CD14-positive monocyte (primary cell): Measurements from ENCODE around the gene GPC5. TPM values are rescaled to one million over a fixed set of nuclear protein-coding genes. Genes with fewer than 3 reads are reported as not detected.

Source experiments
- DNase-seq, 3 donors: peaks; one replicate each; pipeline ENCODE4 v3.0.0-alpha.2; 2011 to 2022
- H2AFZ ChIP-seq: 2 replicates; pipeline ENCODE4 v1.6.0; 2012; ENCODE audit warnings: mild to moderate bottlenecking, low read depth, low read length, inconsistent platforms; ENCODE audit not compliant: insufficient read depth, poor library complexity, severe bottlenecking
- H3K27ac ChIP-seq, 2 donors: 1 replicate in 1 of 2; 2 replicates in 1 of 2; pipeline ENCODE4 v1.5.1; 2012 to 2013; ENCODE audit warnings: low read length in 2 of 2, control low read depth in 1 of 2, inconsistent platforms in 1 of 2, low read depth in 1 of 2, mild to moderate bottlenecking in 1 of 2
- H3K27me3 ChIP-seq, 2 donors: one replicate each; pipeline versions ENCODE4 v1.6.0 to v1.6.1; 2011 to 2013; ENCODE audit warnings: low read length in 2 of 2; ENCODE audit not compliant: control insufficient read depth in 2 of 2, insufficient read depth in 2 of 2
- H3K36me3 ChIP-seq, 2 donors: replicated peaks in 1 of 2; 1 replicate in 1 of 2; 2 replicates in 1 of 2; pipeline versions ENCODE4 v1.5.1 to v1.6.1; 2012 to 2013; ENCODE audit warnings: low read length in 2 of 2, control low read depth in 1 of 2, inconsistent platforms in 1 of 2, mild to moderate bottlenecking in 1 of 2; ENCODE audit not compliant: insufficient read depth in 2 of 2, control insufficient read depth in 1 of 2
- H3K4me1 ChIP-seq, 2 donors: 1 replicate in 1 of 2; 2 replicates in 1 of 2; pipeline versions ENCODE4 v1.5.1 to v1.6.1; 2012 to 2013; ENCODE audit warnings: low read length in 2 of 2, control low read depth in 1 of 2, inconsistent platforms in 1 of 2, mild to moderate bottlenecking in 1 of 2, moderate library complexity in 1 of 2; ENCODE audit not compliant: insufficient read depth in 2 of 2, control insufficient read depth in 1 of 2
- H3K4me2 ChIP-seq: replicated peaks from 2 replicates; pipeline ENCODE3; 2012; ENCODE audit warnings: low read length, moderate library complexity, mild to moderate bottlenecking; ENCODE audit not compliant: poor library complexity, severe bottlenecking; ENCODE audit errors: extremely low read depth
- H3K4me3 ChIP-seq, 3 experiments: fragments of 200-600 bp in 1 of 3; sonication (generic) in 1 of 3; replicated peaks in 1 of 3; 1 replicate in 2 of 3; 2 replicates in 1 of 3; pipeline ENCODE4 v1.5.1; 2011 to 2013; ENCODE audit warnings: low read length in 3 of 3, mild to moderate bottlenecking in 3 of 3, control low read depth in 2 of 3, low read depth in 2 of 3, inconsistent platforms in 1 of 3, moderate library complexity in 1 of 3
- H3K79me2 ChIP-seq: 2 replicates; pipeline ENCODE4 v1.6.0; 2012; ENCODE audit warnings: mild to moderate bottlenecking, control low read depth, inconsistent platforms, low read length, moderate library complexity; ENCODE audit not compliant: insufficient read depth
- H3K9ac ChIP-seq: 2 replicates; pipeline ENCODE4 v1.6.0; 2017; ENCODE audit warnings: low read length, mild to moderate bottlenecking; ENCODE audit not compliant: insufficient read depth, poor library complexity, severe bottlenecking
- H3K9me3 ChIP-seq, 2 donors: replicated peaks in 1 of 2; 1 replicate in 1 of 2; 2 replicates in 1 of 2; pipeline versions ENCODE4 v1.5.1 to v1.6.1; 2012 to 2013; ENCODE audit warnings: low read length in 2 of 2, control low read depth in 1 of 2; ENCODE audit not compliant: control insufficient read depth in 1 of 2, insufficient read depth in 1 of 2
- H4K20me1 ChIP-seq: 2 replicates; pipeline ENCODE4 v1.6.0; 2012; ENCODE audit warnings: mild to moderate bottlenecking, low read length, control low read depth, moderate library complexity; ENCODE audit not compliant: insufficient read depth
- H3K27ac Mint-ChIP-seq, 7 donors: one replicate each; pipeline ENCODE4 v1.8.0; 2020; ENCODE audit warnings: mild to moderate bottlenecking in 7 of 7, mixed read lengths in 7 of 7, moderate library complexity in 6 of 7, inconsistent platforms in 2 of 7
- H3K27me3 Mint-ChIP-seq, 3 donors: one replicate each; pipeline ENCODE4 v1.8.0; 2021 to 2022; ENCODE audit warnings: low read depth in 3 of 3, mild to moderate bottlenecking in 3 of 3, mixed read lengths in 3 of 3, moderate library complexity in 3 of 3, inconsistent platforms in 1 of 3
- H3K36me3 Mint-ChIP-seq, 2 donors: one replicate each; pipeline ENCODE4 v1.8.0; 2020; ENCODE audit warnings: mixed read lengths in 2 of 2, inconsistent platforms in 1 of 2, mild to moderate bottlenecking in 1 of 2
- H3K4me1 Mint-ChIP-seq: one replicate; pipeline ENCODE4 v1.8.0; 2020; ENCODE audit warnings: mild to moderate bottlenecking, mixed read lengths
- H3K4me3 Mint-ChIP-seq, 2 donors: one replicate each; pipeline ENCODE4 v1.8.0; 2020; ENCODE audit warnings: mild to moderate bottlenecking in 2 of 2, mixed read lengths in 2 of 2, moderate library complexity in 1 of 2
- H3K9me3 Mint-ChIP-seq, 7 donors: one replicate each; pipeline ENCODE4 v1.8.0; 2020 to 2022; ENCODE audit warnings: mixed read lengths in 7 of 7, mild to moderate bottlenecking in 6 of 7, moderate library complexity in 6 of 7, inconsistent platforms in 2 of 7
- CTCF ChIP-seq: fragments of 200-600 bp; IDR thresholded peaks from one replicate; pipeline ENCODE4 v1.8.0; 2022; ENCODE audit warnings: antibody characterized with exemption, mild to moderate bottlenecking
- WGBS: methylation state at CpG from one replicate; pipeline ENCODE4 v1.1.5; 2013; ENCODE audit warnings: missing lambda C conversion rate; ENCODE audit not compliant: insufficient coverage; 5-methylcytosine and 5-hydroxymethylcytosine counted together
- intact Hi-C, 2 donors: fragments of 100-400 bp; cut with micrococcal nuclease; formaldehyde crosslinking; loops; one replicate each; pipeline versions ENCODE4 v1.15.0 to v1.15.1; 2023
- polyA plus RNA-seq, 3 donors: library from polyadenylated mRNA; depleted of rRNA in 1 of 3; unstranded in 2 of 3; stranded (reverse) in 1 of 3; fragments of 300-500 nt in 2 of 3; fragments of >200 nt in 1 of 3; fragmentation: Illumina TruSeq in 2 of 3; gene quantifications; 1 replicate in 2 of 3; 2 replicates in 1 of 3; pipeline ENCODE4 v1.2.3, GENCODE V29; 2012 to 2021

The GPC5 gene
- polyA plus RNA-seq, 3 donors = not detected

GRCh38 chr13:91909617-91910016 lies 511.2 kb downstream of the GPC5 start:
- intact Hi-C loops = no loop called here

GRCh38 chr13:91922969-91923592 lies 524.7 kb downstream of the GPC5 start:
- Mint-ChIP-seq H3K27me3 (no peaks in the 10 kb centered on the region), H3K4me1 (no peaks in the 10 kb centered on the region), H3K36me3 (no peaks in the 10 kb centered on the region), H3K9me3 (peaks cover 0 to 4% (median 0%) of the 10 kb centered on the region in 7 donors), H3K4me3 (no peak overlapping the region), H3K27ac (no peak overlapping the region)
- DNase-seq = no peak
- TF ChIP-seq CTCF = no peak
- Histone ChIP-seq H2AFZ (no peak overlapping the region), H3K4me3 (no peak overlapping the region), H3K9me3 (no peaks in the 10 kb centered on the region), H3K79me2 (no peaks in the 10 kb centered on the region), H3K36me3 (no peaks in the 10 kb centered on the region), H3K9ac (no peak overlapping the region), H4K20me1 (no peaks in the 10 kb centered on the region), H3K27me3 (no peaks in the 10 kb centered on the region), H3K27ac (no peak overlapping the region), H3K4me2 (no peak overlapping the region), H3K4me1 (no peaks in the 10 kb centered on the region)
- intact Hi-C loops = no loop called here
- 86% methylated on average over 3 of the region's 6 CpGs for WGBS

More at GRCh38 chr13:91909617-91910016, 511.2 kb downstream of the GPC5 start:
- Histone ChIP-seq H3K27ac (no peak overlapping the region), H3K9ac (no peak overlapping the region), H3K79me2 (no peaks in the 10 kb centered on the region), H3K9me3 (peaks cover 0 to 2% of the 10 kb centered on the region in 2 donors), H3K4me3 (no peak overlapping the region), H3K4me1 (no peaks in the 10 kb centered on the region), H3K27me3 (no peaks in the 10 kb centered on the region), H4K20me1 (no peaks in the 10 kb centered on the region), H2AFZ (no peak overlapping the region), H3K4me2 (no peak overlapping the region), H3K36me3 (no peaks in the 10 kb centered on the region)
- H3K36me3 Mint-ChIP-seq = no peaks in the 10 kb centered on the region
- H3K4me1 Mint-ChIP-seq = no peaks in the 10 kb centered on the region
- H3K4me3 Mint-ChIP-seq = no peak overlapping the region
- H3K9me3 Mint-ChIP-seq = peaks cover 0 to 11% (median 0%) of the 10 kb centered on the region in 7 donors
- H3K27me3 Mint-ChIP-seq = no peaks in the 10 kb centered on the region
- H3K27ac Mint-ChIP-seq = no peak overlapping the region
- no peak for DNase-seq
- WGBS = no CpG with 5 or more reads among the region's 2 CpGs
- TF ChIP-seq CTCF = no peak
